ENCODE data around the gene C2orf42.

DNA sequence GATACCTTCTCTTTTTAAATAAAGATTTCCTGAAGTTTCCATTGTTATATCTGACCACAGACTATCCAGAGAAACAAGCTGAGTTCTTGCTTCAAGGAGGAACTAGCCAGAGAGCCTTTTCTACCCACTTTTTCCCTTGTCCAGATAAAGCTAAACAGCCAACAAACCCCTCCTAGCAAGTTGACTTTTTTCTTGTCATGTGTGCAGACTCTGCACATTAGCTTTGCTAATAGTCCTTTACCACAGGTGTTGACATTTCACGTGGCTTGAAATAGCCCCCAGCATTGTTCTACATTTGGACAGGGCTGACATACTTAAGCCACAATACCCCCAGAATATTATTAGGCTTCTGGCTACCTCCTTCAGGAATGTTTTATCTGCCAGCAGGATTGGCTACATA is 62.8 kb downstream of the C2orf42 start:
- TF ChIP-seq, protein P1, sequence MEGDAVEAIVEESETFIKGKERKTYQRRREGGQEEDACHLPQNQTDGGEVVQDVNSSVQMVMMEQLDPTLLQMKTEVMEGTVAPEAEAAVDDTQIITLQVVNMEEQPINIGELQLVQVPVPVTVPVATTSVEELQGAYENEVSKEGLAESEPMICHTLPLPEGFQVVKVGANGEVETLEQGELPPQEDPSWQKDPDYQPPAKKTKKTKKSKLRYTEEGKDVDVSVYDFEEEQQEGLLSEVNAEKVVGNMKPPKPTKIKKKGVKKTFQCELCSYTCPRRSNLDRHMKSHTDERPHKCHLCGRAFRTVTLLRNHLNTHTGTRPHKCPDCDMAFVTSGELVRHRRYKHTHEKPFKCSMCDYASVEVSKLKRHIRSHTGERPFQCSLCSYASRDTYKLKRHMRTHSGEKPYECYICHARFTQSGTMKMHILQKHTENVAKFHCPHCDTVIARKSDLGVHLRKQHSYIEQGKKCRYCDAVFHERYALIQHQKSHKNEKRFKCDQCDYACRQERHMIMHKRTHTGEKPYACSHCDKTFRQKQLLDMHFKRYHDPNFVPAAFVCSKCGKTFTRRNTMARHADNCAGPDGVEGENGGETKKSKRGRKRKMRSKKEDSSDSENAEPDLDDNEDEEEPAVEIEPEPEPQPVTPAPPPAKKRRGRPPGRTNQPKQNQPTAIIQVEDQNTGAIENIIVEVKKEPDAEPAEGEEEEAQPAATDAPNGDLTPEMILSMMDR (IDR thresholded peaks at IDR 0.05; ENCODE audit: low read depth, low read length): no peak
- no peak for TF ChIP-seq POLR2A (IDR thresholded peaks at IDR 0.05; ENCODE audit: extremely low read depth, insufficient read length)
- TF ChIP-seq MYC (IDR thresholded peaks at IDR 0.05; ENCODE audit: low read depth, low read length): no peak
- TF ChIP-seq, protein P2, sequence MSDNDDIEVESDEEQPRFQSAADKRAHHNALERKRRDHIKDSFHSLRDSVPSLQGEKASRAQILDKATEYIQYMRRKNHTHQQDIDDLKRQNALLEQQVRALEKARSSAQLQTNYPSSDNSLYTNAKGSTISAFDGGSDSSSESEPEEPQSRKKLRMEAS (IDR thresholded peaks at IDR 0.05; ENCODE audit: low read depth, low read length): no peak

All from NB4 (cell line).